Endodermal cell (in vitro differentiated cells): ENCODE measurements around the gene P4HB. TPM values are rescaled to one million over a fixed set of nuclear protein-coding genes. Genes with fewer than 3 reads are reported as not detected.
A peak's percentile ranks its signal among the peaks of the same experiment; 100 is the strongest.

Experiments
- DNase-seq: peaks from one replicate; pipeline ENCODE4 v3.0.0-alpha.2; 2017
- H3K27ac ChIP-seq: 2 replicates; pipeline ENCODE4 v1.5.1; 2013; ENCODE audit warnings: mild to moderate bottlenecking, low read depth, low read length, moderate library complexity
- H3K27me3 ChIP-seq: 2 replicates; pipeline ENCODE4 v1.6.1; 2013; ENCODE audit warnings: mild to moderate bottlenecking, low read length, moderate library complexity; ENCODE audit not compliant: insufficient read depth, control insufficient read depth, poor library complexity, severe bottlenecking
- H3K36me3 ChIP-seq: 2 replicates; pipeline ENCODE4 v1.7.0; 2013; ENCODE audit warnings: mild to moderate bottlenecking, low read length, moderate library complexity; ENCODE audit not compliant: control insufficient read depth, insufficient read depth
- H3K4me1 ChIP-seq: one replicate; pipeline ENCODE4 v1.7.0; 2013; ENCODE audit warnings: low read length; ENCODE audit not compliant: control insufficient read depth, insufficient read depth
- H3K4me3 ChIP-seq: 2 replicates; pipeline ENCODE4 v1.5.1; 2013; ENCODE audit warnings: mild to moderate bottlenecking, low read length, moderate library complexity
- H3K9ac ChIP-seq: 2 replicates; pipeline ENCODE4 v1.6.1; 2013; ENCODE audit warnings: mild to moderate bottlenecking, low read length, moderate library complexity; ENCODE audit not compliant: poor library complexity, severe bottlenecking; ENCODE audit errors: extremely low read depth
- H3K9me3 ChIP-seq: 2 replicates; pipeline ENCODE4 v1.6.1; 2013; ENCODE audit warnings: mild to moderate bottlenecking, low read length, moderate library complexity; ENCODE audit not compliant: control insufficient read depth
- H3K27ac Mint-ChIP-seq: 2 replicates; pipeline ENCODE4 v1.8.0; 2020; ENCODE audit warnings: mixed read lengths
- H3K27me3 Mint-ChIP-seq: 2 replicates; pipeline ENCODE4 v1.8.0; 2021; ENCODE audit warnings: mild to moderate bottlenecking, mixed read lengths; ENCODE audit not compliant: insufficient read depth
- H3K36me3 Mint-ChIP-seq: 2 replicates; pipeline ENCODE4 v1.8.0; 2020; ENCODE audit warnings: low read depth, mixed read lengths
- H3K4me1 Mint-ChIP-seq: 2 replicates; pipeline ENCODE4 v1.8.0; 2020; ENCODE audit warnings: mixed read lengths
- H3K4me3 Mint-ChIP-seq: 2 replicates; pipeline ENCODE4 v1.8.0; 2020; ENCODE audit warnings: mild to moderate bottlenecking, moderate library complexity, mixed read lengths
- H3K9me3 Mint-ChIP-seq: 2 replicates; pipeline ENCODE4 v1.8.0; 2020; ENCODE audit warnings: mild to moderate bottlenecking, mixed read lengths
- WGBS, 2 experiments: methylation state at CpG; one replicate each; pipeline versions ENCODE4 v1.1.5 to v1.1.7; 2013; ENCODE audit warnings: missing lambda C conversion rate in 2 of 2, mixed read lengths in 1 of 2; ENCODE audit not compliant: insufficient coverage in 1 of 2, insufficient read length in 1 of 2; 5-methylcytosine and 5-hydroxymethylcytosine counted together
- total RNA-seq, 2 donors: library from RNA; stranded (reverse); fragmentation: NEBNext Ultra II Directional in 1 of 2; extraction: Animal tissue kit (Norgen Biotek cat#: 25700) in 1 of 2; gene quantifications; 2 replicates in 1 of 2; 3 replicates in 1 of 2; pipeline ENCODE4 v1.2.1, GENCODE V29; 2021
- TF ChIP-seq, protein P1 (sequence below): fragments of 200-600 bp; sonication (generic); conservative IDR thresholded peaks from 2 replicates; pipeline ENCODE4 v1.5.0; 2021; ENCODE audit warnings: antibody characterized with exemption, mild to moderate bottlenecking

Gene P4HB
- total RNA-seq, 2 donors from 2014 or later: 493 to 535 TPM

DNA sequence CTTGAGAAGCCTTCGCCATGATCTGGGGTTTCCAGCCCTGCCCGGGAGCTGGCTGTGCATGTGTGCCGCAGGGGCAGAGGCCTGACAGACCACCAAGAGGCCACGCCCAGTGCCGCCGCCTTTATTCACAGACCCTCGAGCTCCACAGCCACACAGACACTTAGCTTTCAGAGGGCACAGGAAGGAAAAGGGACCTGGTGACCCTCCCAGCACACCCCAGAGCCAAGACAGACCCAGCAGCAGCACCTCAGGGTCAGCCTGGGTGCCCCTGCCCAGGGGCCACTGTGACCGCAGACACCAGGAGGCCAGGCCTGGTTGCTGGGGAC is 38.1 kb downstream of the P4HB start:
- Histone ChIP-seq H3K4me3 (no peak overlapping the region), H3K9ac (no peak overlapping the region), H3K36me3 (no peaks in the 10 kb centered on the region), H3K4me1 (no peaks in the 10 kb centered on the region), H3K27me3 (no peaks in the 10 kb centered on the region), H3K27ac (no peak overlapping the region), H3K9me3 (no peaks in the 10 kb centered on the region)
- no peak for DNase-seq
- H3K27ac Mint-ChIP-seq: no peak overlapping the region
- H3K4me3 Mint-ChIP-seq: no peak overlapping the region
- 96 to 99% methylated on average over 5 to 8 of the region's 8 CpGs for WGBS, 2 experiments
- no peaks in the 10 kb centered on the region for H3K9me3 Mint-ChIP-seq
- peaks cover 7% of the 10 kb centered on the region for H3K27me3 Mint-ChIP-seq
- TF ChIP-seq, protein P1, sequence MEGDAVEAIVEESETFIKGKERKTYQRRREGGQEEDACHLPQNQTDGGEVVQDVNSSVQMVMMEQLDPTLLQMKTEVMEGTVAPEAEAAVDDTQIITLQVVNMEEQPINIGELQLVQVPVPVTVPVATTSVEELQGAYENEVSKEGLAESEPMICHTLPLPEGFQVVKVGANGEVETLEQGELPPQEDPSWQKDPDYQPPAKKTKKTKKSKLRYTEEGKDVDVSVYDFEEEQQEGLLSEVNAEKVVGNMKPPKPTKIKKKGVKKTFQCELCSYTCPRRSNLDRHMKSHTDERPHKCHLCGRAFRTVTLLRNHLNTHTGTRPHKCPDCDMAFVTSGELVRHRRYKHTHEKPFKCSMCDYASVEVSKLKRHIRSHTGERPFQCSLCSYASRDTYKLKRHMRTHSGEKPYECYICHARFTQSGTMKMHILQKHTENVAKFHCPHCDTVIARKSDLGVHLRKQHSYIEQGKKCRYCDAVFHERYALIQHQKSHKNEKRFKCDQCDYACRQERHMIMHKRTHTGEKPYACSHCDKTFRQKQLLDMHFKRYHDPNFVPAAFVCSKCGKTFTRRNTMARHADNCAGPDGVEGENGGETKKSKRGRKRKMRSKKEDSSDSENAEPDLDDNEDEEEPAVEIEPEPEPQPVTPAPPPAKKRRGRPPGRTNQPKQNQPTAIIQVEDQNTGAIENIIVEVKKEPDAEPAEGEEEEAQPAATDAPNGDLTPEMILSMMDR: no peak
- peaks cover 7% of the 10 kb centered on the region for H3K36me3 Mint-ChIP-seq
- peaks cover 5% of the 10 kb centered on the region for H3K4me1 Mint-ChIP-seq

DNA sequence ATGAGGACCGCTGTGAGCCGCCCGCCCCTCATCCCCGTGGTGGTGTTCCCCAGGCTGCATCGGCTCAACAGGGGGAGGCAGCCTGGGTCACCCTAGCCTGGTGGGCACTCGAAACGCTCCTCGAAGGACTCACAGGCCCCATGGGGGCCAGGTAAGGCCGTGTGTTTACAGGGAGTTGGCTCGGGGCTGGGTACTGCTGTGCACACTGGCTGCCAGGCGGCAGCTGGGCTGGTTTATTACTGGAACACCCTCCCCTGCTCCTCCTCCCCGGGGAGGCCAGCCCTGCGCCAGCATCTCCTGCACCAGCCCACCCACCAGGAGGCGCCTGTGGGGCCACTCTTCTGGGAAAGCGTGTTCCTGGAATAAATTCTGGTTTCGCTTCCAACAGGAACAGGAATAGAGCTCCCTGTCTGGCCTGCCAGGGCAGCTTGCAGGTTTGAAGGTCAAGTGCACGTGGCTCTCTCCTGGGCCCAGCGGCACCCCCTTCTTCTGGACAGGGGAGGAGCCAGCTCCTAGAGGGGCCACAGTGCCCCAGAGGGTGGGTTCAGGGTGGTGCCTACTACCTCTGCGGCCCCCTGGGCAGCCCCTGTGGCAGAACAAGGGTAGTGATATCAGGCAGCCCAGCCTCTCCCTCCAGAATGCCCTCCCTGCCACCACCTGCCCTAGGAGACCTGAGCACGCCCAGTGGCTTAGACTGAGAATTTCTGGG is 38.6 kb downstream of the P4HB start:
- peak; percentile 90 for DNase-seq
- Histone ChIP-seq H3K4me1 (no peaks in the 10 kb centered on the region), H3K9ac (no peak overlapping the region), H3K27me3 (no peaks in the 10 kb centered on the region), H3K36me3 (no peaks in the 10 kb centered on the region), H3K27ac (no peak overlapping the region), H3K4me3 (no peak overlapping the region), H3K9me3 (no peaks in the 10 kb centered on the region)
- TF ChIP-seq, protein P1: peak; percentile 71
- 88 to 98% methylated on average over 12 to 20 of the region's 20 CpGs for WGBS, 2 experiments
- Mint-ChIP-seq H3K9me3 (no peaks in the 10 kb centered on the region), H3K27me3 (peaks cover 7% of the 10 kb centered on the region), H3K36me3 (peaks cover 7% of the 10 kb centered on the region), H3K27ac (no peak overlapping the region), H3K4me3 (no peak overlapping the region), H3K4me1 (peaks cover 5% of the 10 kb centered on the region)

- DNase-seq: no peak
- Histone ChIP-seq H3K4me1 (no peaks in the 10 kb centered on the region), H3K36me3 (no peaks in the 10 kb centered on the region), H3K9ac (no peak overlapping the region), H3K9me3 (no peaks in the 10 kb centered on the region), H3K27ac (no peak overlapping the region), H3K27me3 (no peaks in the 10 kb centered on the region), H3K4me3 (no peak overlapping the region)
- TF ChIP-seq, protein P1: no peak
- H3K4me1 Mint-ChIP-seq: peaks cover 4% of the 10 kb centered on the region
- peaks cover 7% of the 10 kb centered on the region for H3K27me3 Mint-ChIP-seq
- H3K36me3 Mint-ChIP-seq: peaks cover 7% of the 10 kb centered on the region
- H3K9me3 Mint-ChIP-seq: no peaks in the 10 kb centered on the region
- no peak overlapping the region for H3K27ac Mint-ChIP-seq
- WGBS, 2 experiments: 94 to 97% methylated on average over 8 of the region's 8 CpGs
- no peak overlapping the region for H3K4me3 Mint-ChIP-seq
Measured at GRCh38 chr17:81821147-81821546, 39.2 kb downstream of the P4HB start.
